ENCODE measurements around the gene CYP24A1.
"Not testable (repeated sequence)": the region's sequence is repeated elsewhere in the genome, so short reads cannot be mapped to it uniquely, and the experiment has no call there.

CYP24A1 gene

GRCh38 chr20:54132612-54133433, 41.0 kb downstream of the CYP24A1 start:
- DNase-seq = no peak

- no peak for DNase-seq
These were observed 41.8 kb downstream of the CYP24A1 start for GRCh38 chr20:54131675-54132611.

GRCh38 chr20:54131125-54131524, 42.7 kb downstream of the CYP24A1 start:
- DNase-seq = not testable (repeated sequence)

- DNase-seq = no peak
These were observed 44.4 kb downstream of the CYP24A1 start for GRCh38 chr20:54129350-54129749.

GRCh38 chr20:54127855-54128574, 45.8 kb downstream of the CYP24A1 start:
- DNase-seq = no peak

- no peak for DNase-seq
These were observed 46.8 kb downstream of the CYP24A1 start for GRCh38 chr20:54126806-54127655.

GRCh38 chr20:54126328-54126727, 47.5 kb downstream of the CYP24A1 start:
- not testable (repeated sequence) for DNase-seq

- no peak for DNase-seq
These were observed 50.1 kb downstream of the CYP24A1 start for GRCh38 chr20:54123587-54124180.

- no peak for DNase-seq
These were observed 50.9 kb downstream of the CYP24A1 start for GRCh38 chr20:54122681-54123586.

GRCh38 chr20:54122189-54122588, 51.6 kb downstream of the CYP24A1 start:
- no peak for DNase-seq

- DNase-seq = no peak
These were observed 54.0 kb downstream of the CYP24A1 start for GRCh38 chr20:54119744-54120143.

GRCh38 chr20:54118220-54119001, 55.4 kb downstream of the CYP24A1 start:
- DNase-seq = no peak

- no peak for DNase-seq
These were observed 57.1 kb downstream of the CYP24A1 start for GRCh38 chr20:54116550-54117235.

GRCh38 chr20:54115172-54115854, 58.5 kb downstream of the CYP24A1 start:
- DNase-seq = no peak

GRCh38 chr20:54114109-54114508, 59.7 kb downstream of the CYP24A1 start:
- DNase-seq = no peak

- no peak for DNase-seq
These were observed 60.2 kb downstream of the CYP24A1 start for GRCh38 chr20:54113566-54113965.

GRCh38 chr20:54112221-54112884, 61.4 kb downstream of the CYP24A1 start:
- DNase-seq = no peak

GRCh38 chr20:54111460-54111859, 62.3 kb downstream of the CYP24A1 start:
- DNase-seq = no peak

All from NCI-H748 treated with DMSO at 0.1 percent for 48 hours (cell line).